HFFc6 (cell line): ENCODE measurements around the gene SDCCAG8. TPM values are rescaled to one million over a fixed set of nuclear protein-coding genes. Genes with fewer than 3 reads are reported as not detected.
A peak's percentile ranks its signal among the peaks of the same experiment; 100 is the strongest.

Source experiments
- DNase-seq: peaks from one replicate; pipeline ENCODE4 v3.0.0-alpha.2; 2018
- H3K27ac Mint-ChIP-seq: 2 replicates; pipeline ENCODE4 v1.8.0; 2020; ENCODE audit warnings: mild to moderate bottlenecking, mixed read lengths
- H3K27me3 Mint-ChIP-seq: 2 replicates; pipeline ENCODE4 v1.8.0; 2021; ENCODE audit warnings: mild to moderate bottlenecking, moderate library complexity, mixed read lengths; ENCODE audit not compliant: insufficient read depth
- H3K36me3 Mint-ChIP-seq: 2 replicates; pipeline ENCODE4 v1.8.0; 2021; ENCODE audit warnings: low read depth, mixed read lengths
- H3K4me1 Mint-ChIP-seq: 2 replicates; pipeline ENCODE4 v1.8.0; 2020; ENCODE audit warnings: low read depth, mixed read lengths
- H3K4me3 Mint-ChIP-seq: 2 replicates; pipeline ENCODE4 v1.8.0; 2020; ENCODE audit warnings: mild to moderate bottlenecking, moderate library complexity, mixed read lengths
- H3K9me3 Mint-ChIP-seq: 2 replicates; pipeline ENCODE4 v1.8.0; 2020; ENCODE audit warnings: mild to moderate bottlenecking, mixed read lengths
- total RNA-seq, 6 experiments: library from RNA; stranded (reverse); fragmentation: NEBNext Ultra II Directional; extraction: Animal tissue kit (Norgen Biotek cat#: 25700); gene quantifications; 2 replicates in 1 of 6; 3 replicates in 5 of 6; pipeline ENCODE4 v1.2.3, GENCODE V29; 2021
- TF ChIP-seq, protein P1 (sequence below): fragments of 200-600 bp; sonication (generic); IDR thresholded peaks from 2 replicates; pipeline ENCODE4 v1.5.0; 2021; ENCODE audit warnings: antibody characterized with exemption, mild to moderate bottlenecking

The SDCCAG8 gene
- total RNA-seq, 6 experiments from 2014 or later, result 22.3 to 31.2 (median 26.1) TPM

DNA sequence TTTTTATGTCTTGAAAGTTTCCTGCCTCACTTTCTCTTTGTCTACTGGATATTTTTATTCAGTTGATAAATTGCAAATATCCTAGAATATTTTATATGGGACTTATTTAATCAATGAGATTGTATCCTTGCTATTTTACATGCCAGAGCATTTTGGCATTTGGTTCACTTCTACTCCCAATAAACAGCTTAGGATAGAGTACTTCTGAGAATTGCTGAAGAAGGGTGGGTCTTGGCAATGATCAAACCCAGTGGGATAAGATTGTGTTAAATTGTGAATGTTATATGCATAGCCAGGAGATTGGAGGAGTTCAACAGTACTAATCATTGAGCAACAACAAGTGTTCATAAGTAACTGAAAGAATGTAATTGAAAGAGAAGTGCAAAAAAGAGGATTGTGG, 60.1 kb downstream of the SDCCAG8 start:
- Mint-ChIP-seq H3K9me3 (no peaks in the 10 kb centered on the region), H3K27me3 (no peaks in the 10 kb centered on the region; the same call in 1 of the 2 replicates), H3K36me3 (peaks cover 32% of the 10 kb centered on the region), H3K4me1 (peaks cover 20% of the 10 kb centered on the region), H3K27ac (no peak overlapping the region), H3K4me3 (no peak overlapping the region; the same call in 1 of the 2 replicates)
- TF ChIP-seq, protein P1, sequence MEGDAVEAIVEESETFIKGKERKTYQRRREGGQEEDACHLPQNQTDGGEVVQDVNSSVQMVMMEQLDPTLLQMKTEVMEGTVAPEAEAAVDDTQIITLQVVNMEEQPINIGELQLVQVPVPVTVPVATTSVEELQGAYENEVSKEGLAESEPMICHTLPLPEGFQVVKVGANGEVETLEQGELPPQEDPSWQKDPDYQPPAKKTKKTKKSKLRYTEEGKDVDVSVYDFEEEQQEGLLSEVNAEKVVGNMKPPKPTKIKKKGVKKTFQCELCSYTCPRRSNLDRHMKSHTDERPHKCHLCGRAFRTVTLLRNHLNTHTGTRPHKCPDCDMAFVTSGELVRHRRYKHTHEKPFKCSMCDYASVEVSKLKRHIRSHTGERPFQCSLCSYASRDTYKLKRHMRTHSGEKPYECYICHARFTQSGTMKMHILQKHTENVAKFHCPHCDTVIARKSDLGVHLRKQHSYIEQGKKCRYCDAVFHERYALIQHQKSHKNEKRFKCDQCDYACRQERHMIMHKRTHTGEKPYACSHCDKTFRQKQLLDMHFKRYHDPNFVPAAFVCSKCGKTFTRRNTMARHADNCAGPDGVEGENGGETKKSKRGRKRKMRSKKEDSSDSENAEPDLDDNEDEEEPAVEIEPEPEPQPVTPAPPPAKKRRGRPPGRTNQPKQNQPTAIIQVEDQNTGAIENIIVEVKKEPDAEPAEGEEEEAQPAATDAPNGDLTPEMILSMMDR, result no peak
- DNase-seq, result no peak

DNA sequence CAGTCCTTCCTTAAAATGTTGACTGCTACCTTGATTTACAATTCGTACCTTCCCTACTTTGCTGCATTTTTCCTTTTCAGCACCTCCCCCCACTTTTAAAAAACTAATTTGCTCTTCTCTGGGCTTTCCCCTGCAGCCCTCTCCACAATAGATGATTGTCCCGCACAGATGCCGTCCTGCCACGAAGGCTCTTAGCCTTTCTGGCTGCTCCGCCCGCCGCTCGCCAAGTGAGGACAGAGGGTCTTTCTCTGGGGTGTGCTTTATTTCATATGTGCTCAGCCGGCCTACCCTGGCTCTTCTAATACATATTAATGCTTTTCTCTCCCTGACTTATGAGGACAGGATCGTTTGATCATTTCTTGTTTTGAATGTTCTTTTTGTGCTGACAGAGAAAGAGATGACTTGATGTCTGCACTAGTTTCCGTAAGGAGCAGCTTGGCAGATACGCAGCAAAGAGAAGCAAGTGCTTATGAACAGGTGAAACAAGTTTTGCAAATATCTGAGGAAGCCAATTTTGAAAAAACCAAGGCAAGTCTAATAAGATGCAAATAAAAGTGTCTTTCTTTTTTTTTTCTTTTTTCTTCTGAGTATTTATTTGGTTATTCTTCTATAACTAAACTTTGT, 60.6 kb downstream of the SDCCAG8 start:
- Mint-ChIP-seq H3K36me3 (peaks cover 32% of the 10 kb centered on the region), H3K4me1 (peaks cover 20% of the 10 kb centered on the region), H3K27ac (no peak overlapping the region), H3K27me3 (no peaks in the 10 kb centered on the region; the same call in 1 of the 2 replicates), H3K9me3 (no peaks in the 10 kb centered on the region), H3K4me3 (no peak overlapping the region)
- TF ChIP-seq, protein P1, result no peak
- DNase-seq, result no peak

DNA sequence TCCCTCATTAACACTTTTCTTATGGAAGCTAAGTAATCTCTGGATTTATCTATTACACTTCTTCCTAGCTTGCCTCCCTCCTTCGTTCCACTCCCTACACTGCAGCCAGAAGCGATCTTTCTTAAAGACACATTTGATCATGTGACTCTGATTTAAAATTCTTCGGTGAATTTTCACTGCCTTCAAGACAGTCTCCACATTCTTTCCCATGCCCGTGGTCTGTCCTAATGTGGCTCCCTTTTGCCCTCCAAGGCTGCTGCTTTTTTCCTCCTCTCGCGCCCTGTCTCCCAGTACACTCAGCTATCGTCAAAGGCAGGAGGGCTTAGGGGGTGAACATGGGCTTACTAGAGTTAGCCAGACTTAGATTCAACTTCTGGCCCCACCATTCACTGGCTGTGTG, 64.4 kb downstream of the SDCCAG8 start:
- no peak for DNase-seq
- no peaks in the 10 kb centered on the region; the same call in 1 of the 2 replicates for H3K27me3 Mint-ChIP-seq
- peaks cover 34% of the 10 kb centered on the region for H3K36me3 Mint-ChIP-seq
- H3K27ac Mint-ChIP-seq, result no peak overlapping the region; the same call in 1 of the 2 replicates
- H3K4me1 Mint-ChIP-seq, result peaks cover 24% of the 10 kb centered on the region
- H3K9me3 Mint-ChIP-seq, result no peaks in the 10 kb centered on the region
- TF ChIP-seq, protein P1, result no peak
- H3K4me3 Mint-ChIP-seq, result no peak overlapping the region

DNA sequence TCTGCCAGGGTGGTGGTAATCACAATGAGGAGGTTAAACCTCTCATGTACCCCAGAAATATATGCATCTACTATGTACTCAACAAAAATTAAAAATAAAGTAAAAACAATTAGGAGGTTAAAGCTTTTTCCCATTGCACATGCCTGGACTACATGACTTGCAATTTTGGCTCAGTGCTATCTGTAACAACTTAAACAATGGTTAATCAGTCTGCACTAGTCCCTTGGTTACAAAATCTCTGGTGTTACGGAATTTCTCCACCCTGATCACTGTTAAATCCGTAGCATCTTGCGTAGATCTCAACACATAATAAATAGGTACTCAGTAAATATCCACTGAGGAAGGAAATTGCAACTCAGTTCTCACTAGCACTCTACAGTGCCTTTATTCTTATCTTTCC, 66.5 kb downstream of the SDCCAG8 start:
- H3K4me3 Mint-ChIP-seq, result no peak overlapping the region
- DNase-seq, result no peak
- H3K9me3 Mint-ChIP-seq, result no peaks in the 10 kb centered on the region
- H3K36me3 Mint-ChIP-seq, result peaks cover 29% of the 10 kb centered on the region
- TF ChIP-seq, protein P1, result no peak
- H3K27ac Mint-ChIP-seq, result no peak overlapping the region; the same call in 1 of the 2 replicates
- no peaks in the 10 kb centered on the region; the same call in 1 of the 2 replicates for H3K27me3 Mint-ChIP-seq
- peaks cover 16% of the 10 kb centered on the region for H3K4me1 Mint-ChIP-seq

DNA sequence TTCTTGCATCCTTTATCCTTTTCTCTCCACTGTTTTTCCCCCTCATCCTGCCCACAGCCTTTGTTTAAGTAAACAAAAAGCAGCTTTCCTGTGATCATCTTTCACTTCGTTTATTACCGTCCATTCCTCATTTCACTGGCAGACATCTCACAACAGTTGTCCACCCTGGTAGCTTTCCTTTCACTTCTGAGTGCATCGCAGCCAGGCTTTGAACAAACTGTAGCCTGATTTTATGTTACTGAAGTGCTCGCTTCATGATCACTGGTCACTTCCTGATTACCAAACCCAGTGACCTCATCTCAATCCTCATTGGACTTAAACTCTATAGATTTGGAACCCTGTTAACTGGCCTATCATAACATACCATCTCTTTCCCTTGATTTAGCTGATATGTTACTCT, 67.7 kb downstream of the SDCCAG8 start:
- DNase-seq, result no peak
- Mint-ChIP-seq H3K27me3 (no peaks in the 10 kb centered on the region; the same call in 1 of the 2 replicates), H3K4me3 (peak overlapping the region; percentile 14; the same call in 1 of the 2 replicates), H3K4me1 (peaks cover 16% of the 10 kb centered on the region), H3K36me3 (peaks cover 19% of the 10 kb centered on the region), H3K9me3 (no peaks in the 10 kb centered on the region), H3K27ac (peak overlapping the region; percentile 64)
- TF ChIP-seq, protein P1, result no peak
